ENCODE data around the gene SEC22C.

Gene SEC22C

GRCh38 chr3:42535981-42536784 is 45.6 kb downstream of the SEC22C start:
- no peak for DNase-seq (ENCODE audit: low read depth)

DNA sequence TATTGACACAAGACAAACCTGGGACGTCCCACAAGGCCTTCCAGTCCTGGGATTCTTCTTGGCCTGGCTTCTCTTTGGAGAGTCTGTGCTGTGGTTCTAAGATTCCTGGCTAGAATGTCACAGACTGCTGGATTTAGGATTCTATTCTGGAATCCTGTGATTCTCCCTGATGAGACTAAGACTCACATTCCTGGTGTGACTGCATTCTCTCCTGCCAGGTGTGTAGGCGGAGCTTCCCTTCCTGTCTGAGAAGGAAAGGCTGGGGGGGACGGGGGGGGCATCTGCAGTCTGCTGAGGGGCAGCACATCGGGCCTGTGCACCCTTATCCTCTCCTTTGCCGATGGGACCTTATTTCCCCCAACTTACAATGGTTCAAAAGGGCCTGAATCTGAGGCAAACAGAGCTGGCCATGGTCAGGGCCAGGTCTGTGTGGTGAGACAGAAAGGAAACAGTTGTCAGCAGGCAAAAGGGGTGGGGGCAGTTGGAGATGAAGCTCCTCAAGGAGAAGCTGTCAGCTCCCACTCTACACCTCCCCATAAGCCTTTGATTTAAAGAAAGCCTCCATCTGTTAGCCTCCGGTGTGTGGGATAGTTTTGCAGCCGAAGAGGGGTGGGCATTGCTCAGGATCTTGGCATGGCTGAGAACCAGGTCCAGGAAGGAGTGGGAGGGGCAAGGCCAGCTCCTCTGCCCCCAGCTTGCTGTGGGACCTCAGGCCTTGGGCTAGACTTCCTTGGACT is 48.4 kb downstream of the SEC22C start:
- no peak for DNase-seq (ENCODE audit: low read depth)

DNA sequence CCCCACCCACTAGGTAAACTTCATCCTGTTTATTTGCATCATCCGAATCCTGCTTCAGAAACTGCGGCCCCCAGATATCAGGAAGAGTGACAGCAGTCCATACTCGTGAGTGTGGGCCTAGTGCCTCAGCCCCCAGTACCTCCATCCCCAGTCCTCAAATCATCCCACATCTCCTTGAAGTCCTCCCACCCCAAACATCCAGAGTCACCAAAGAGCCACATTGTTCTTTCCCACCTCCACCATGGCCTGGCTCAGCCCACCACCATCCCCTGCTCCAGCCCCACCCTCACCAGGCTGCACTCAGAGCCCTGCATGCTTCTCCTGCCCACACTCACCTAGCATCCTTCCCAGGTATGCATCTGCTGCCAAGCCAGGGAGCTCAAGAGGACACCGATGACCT is 49.5 kb downstream of the SEC22C start:
- DNase-seq (ENCODE audit: low read depth) = no peak

DNA sequence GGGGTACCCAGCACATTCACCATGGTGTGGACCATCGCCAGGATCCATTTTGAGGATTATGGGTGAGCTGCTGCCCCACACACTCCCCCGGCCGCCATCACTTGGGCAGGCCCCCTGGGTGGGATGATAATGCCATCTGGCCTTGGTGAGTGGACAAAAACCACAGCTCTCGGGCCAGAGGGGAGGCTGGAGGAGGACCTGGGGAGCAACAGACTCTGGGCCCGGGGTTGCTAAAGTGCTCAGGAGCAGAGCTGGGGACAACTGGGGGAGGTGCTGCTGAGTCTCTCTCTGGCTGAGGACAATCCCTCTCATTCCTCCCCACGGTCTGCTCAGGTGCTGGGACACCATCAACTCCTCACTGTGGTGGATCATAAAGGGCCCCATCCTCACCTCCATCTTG is 50.3 kb downstream of the SEC22C start:
- no peak for DNase-seq (ENCODE audit: low read depth)

DNA sequence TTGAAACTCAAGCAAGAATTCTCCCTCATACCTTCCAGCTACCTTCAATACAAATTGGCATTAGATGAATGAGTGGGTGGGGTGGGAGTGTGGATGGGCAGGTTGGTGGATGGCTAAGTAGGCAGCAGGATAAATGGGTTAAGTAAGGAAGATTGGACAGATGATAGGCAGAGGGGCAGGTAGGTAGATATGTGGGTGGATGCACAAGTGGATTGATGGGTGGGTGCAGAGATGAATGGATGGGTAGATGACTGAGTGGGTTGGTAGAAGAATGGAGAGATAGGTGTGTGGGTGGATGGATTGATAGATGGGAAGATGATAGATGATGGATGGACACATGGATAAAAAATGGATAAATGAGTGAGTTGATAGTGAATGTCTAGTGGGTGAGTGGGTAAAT is 51.7 kb downstream of the SEC22C start:
- DNase-seq (ENCODE audit: low read depth) = no peak

DNA sequence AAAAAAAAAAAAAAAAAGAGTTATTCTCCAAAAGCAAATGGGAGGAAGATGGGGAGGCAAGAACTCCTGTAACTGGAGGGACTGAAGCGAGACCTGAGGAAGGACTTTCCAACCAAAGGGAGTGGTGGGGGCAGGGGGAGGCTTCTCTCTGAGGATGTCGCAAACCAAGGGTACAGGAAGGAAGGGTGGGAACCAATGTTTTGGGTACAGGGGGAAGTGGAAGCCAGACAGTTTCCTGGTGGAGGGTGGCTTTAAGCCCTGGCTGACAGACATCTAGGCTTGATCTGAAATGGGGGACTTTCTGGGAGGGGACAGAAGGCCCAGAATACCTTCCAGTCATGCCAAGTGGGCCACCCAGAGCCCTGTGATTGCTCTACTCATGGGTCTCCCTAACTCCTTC is 52.3 kb downstream of the SEC22C start:
- DNase-seq (ENCODE audit: low read depth) = no peak

DNA sequence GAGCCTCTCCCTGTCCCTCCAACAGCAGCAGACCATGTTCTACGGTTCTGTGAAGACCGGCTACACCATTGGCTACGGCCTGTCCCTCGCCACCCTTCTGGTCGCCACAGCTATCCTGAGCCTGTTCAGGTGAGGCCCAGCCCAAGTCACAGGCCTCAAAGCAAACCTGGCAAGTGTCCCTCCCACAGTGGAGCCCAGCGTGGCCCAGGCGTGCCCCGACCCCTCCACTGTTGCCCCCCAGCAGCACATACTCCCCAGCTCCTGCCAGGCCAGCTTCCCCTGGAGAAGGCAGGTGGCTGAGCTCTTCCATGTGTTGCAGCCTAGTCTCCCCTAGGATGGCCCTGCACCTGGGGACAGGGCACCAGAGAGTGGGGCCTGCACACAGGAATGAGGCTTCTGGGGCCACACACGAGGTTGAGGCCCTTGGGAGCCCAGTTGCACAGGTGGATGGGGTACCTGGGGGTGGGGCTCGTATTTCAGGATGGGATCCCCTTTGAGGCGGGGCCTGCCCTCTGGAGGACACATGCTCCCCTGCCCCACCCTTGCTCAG is 54.3 kb downstream of the SEC22C start:
- DNase-seq (ENCODE audit: low read depth) = no peak

DNA sequence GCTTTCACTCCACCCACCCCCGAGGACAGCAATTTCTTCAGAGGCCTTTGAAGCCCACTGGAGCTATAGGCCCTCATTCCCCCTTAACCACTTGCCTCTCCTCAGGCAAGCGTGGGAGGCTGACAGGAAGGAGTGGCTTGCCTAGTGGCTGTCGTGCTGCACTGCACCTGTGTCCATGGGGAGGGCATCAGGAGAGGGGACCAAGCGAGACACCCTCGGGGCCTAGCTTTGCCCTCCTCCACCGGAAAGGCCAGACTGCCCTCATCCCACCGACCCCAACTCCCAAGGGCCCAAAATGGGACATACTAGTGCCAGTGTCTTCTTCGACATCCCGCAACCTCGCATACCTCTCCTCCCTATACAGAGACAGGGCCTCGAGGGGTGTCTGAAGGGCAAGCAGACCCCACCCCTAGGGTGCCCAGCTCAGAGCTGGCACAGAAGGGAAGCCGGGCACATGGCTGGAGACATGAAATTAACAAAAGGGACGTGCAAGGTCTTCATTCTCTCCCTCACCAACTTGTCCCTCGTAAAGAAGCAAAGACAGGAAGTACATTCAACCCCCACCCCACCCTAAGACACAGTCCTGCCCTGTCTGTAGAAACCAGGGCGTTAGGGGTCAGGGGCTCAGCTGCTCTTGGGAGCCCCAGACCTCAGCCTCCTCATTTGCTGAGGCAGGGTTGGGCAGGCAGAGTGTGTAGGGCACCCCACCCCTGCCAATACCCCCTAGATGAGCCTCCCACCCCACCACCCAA is 55.0 kb downstream of the SEC22C start:
- DNase-seq (ENCODE audit: low read depth) = peak; percentile 41

GRCh38 chr3:42525736-42526345 is 55.9 kb downstream of the SEC22C start:
- no peak for DNase-seq (ENCODE audit: low read depth)

GRCh38 chr3:42525212-42525611 is 56.6 kb downstream of the SEC22C start:
- DNase-seq (ENCODE audit: low read depth) = no peak

DNA sequence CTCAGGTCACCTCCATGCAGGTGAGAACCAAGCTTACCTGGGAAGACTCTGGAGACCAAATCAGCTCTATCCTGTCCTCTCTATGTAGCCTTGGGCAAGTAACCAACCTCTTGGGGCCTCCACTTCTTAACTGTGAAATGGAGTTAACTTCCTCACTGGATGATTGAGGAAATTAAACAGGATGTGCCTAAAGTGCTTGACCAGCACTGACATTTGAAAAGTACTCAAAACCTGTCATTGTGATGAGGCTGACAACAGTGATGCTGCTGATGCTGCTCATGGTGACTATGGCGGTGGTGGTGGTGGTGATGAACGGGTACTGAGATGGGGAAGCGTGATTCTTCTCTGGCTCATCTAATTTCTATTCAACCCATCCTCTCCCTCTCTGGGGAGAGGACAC is 57.0 kb downstream of the SEC22C start:
- no peak for DNase-seq (ENCODE audit: low read depth)

DNA sequence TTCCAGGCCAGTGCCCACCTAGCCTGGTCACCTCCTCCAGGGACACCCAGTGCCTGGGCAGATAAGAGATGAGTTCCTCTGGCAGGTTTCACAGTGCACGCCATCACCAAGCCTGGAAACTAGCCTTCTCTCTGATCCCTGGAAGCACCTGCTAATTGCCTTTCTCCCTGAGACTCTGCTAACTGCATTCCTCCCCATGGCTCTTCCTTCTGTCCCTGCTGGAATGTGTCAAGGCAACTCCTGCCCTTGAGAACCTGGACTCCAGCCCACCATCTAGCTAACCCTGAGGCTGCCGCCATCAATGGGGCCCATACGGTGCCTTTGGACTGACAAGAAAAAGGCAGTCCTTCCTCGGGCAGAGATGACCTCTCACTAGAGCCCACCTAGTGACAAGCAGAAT is 60.9 kb downstream of the SEC22C start:
- DNase-seq (ENCODE audit: low read depth) = no peak

DNA sequence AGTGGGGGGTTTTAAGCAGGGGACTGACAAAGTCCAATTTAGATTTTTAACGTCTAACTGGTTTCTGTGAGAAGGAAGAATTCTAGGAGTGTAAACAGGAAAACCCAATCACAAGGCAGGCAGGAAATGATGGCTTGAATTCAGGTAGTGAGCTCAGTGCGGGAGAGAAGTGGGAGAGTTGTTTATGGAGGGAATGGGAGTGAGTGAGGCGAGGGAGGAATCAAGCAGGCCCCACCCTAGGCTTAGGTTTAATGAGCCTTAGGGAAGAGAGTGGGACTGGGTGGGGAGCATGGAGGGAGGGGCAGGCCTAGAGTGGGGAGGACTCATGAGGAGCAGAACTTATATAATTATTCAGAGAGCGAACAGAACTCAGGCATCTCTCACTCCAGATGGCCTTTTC is 61.4 kb downstream of the SEC22C start:
- DNase-seq (ENCODE audit: low read depth) = no peak

DNA sequence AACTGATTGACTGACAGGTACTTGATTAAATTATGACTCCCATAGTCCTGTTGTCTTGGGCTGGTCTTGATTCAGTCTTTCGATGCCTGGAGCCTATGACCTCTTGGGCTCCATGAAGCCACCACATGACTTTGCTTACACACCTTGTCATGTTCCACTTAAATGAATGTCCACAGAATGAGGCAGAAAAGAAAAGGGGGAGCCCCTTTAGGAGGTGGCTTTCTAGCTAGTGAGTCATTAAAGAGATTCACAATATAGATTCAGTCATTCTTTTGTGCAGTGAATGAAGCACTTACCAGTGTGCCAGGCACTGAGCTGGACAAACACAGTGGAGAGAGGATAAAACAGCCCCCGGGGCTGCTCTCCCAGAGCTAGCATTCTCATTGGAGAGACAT is 62.2 kb downstream of the SEC22C start:
- no peak for DNase-seq (ENCODE audit: low read depth)

- DNase-seq (ENCODE audit: low read depth) = no peak
These were observed 62.8 kb downstream of the SEC22C start for GRCh38 chr3:42518800-42519567.

DNA sequence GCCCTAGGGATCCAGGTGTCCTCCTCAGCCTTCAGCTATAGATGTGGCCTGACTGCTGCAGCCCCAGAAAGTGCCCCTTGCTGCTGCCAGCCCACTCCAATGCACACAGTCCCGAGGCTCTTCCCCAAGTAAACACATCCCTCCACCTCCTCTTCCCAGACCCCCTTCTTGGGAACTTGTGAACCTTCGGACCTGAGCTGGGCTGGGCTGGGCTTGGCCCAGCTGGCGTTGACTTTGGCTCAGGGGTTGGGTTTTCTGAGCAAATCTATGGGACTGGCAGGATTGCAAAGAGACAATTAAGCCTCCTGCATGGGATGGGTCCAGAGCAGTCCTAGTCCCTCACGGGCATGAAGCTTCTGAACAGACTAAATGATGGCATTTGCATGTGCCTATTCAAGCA is 64.7 kb downstream of the SEC22C start:
- DNase-seq (ENCODE audit: low read depth) = no peak

GRCh38 chr3:42516443-42516842 is 65.3 kb downstream of the SEC22C start:
- DNase-seq (ENCODE audit: low read depth) = no peak

- DNase-seq (ENCODE audit: low read depth) = no peak
These were observed 65.8 kb downstream of the SEC22C start for GRCh38 chr3:42515976-42516375.

DNA sequence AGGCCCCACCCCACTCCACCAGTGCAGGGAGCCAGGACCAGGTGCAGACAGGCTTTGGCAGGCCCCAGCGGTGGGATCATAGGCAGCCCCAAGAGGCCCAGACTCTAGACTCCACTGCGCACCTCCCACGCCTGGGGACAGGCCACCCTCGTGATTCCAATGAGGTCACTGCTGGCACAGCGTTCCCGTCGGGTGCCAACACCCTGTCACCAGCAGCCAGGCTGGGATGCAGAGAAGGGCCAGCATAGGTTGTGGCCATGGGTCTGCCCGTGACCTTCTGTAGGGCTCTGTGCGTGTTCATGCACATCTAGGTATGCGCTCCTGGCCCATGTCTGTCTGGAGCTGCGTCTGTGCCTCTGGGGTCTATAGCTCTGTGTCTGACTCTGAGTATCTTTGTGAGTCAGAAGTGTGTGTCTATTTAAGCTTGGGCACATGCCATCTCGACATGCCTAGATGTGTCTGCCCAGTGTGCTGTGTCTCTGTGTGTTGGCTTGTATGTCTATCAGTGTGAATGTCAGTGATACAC is 66.3 kb downstream of the SEC22C start:
- no peak for DNase-seq (ENCODE audit: low read depth)

DNA sequence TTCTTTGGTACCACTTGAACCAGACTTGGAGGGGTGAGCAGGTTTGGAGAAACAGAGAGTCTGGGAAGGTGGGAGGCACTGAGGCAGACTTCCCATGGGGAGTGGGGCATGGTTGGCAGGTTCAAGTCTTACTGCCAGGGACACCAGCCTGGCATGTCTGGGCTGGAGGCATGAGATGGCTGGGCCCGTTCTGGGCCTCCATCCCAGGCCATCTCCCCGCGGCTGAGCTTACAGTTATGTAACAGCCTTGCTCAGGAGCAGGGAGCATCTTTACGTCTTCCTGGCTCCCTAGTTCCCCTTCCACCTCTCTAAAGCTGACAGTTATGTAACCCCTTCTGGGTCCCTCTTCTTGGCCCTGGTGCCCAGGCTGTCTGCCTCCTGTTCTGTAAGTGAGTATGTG is 66.9 kb downstream of the SEC22C start:
- no peak for DNase-seq (ENCODE audit: low read depth)

DNA sequence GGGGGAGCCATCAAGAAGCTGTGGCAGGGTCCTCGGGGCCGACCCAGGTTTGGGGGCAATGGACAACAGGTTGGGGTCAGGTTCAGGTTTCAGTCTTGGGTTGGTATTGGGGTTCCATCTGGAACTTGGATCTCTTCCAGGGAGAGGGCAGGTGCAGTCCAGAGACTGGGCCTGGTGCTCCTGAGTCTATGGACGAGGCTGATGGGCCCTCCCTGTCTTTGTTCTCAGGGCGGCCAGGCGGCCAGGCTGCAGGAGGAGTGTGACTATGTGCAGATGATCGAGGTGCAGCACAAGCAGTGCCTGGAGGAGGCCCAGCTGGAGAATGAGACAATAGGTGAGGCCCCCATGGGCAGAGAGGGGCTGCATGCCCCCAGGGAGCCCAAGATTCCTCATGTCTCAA is 68.2 kb downstream of the SEC22C start:
- DNase-seq (ENCODE audit: low read depth) = no peak

All from activated T-cell treated with anti-CD3 and anti-CD28 coated beads for 24 hours (primary cell).